IMR-90 (cell line): Measurements from ENCODE around the gene ZNF341. TPM values are rescaled to one million over a fixed set of nuclear protein-coding genes. Genes with fewer than 3 reads are reported as not detected.

ENCODE experiments used
- ATAC-seq: fragments of 200-7000 bp; cut with Tn5 transposase; 2 replicates; pipeline ENCODE4 v1.9.1; 2020; ENCODE audit warnings: low read depth, mild to moderate bottlenecking, moderate library complexity
- BruUV-seq: library from RNA; stranded (reverse); fragments of 400-500 nt; replicated peaks from 2 replicates; lab custom pipeline; 2021; lab: Mats Ljungman, UMichigan
- CTCF ChIA-PET: fragments of 300-600 bp; formaldehyde crosslinking; extraction: SDS; loops from one replicate; lab custom pipeline; 2021; ENCODE audit warnings: antibody characterized with exemption; lab: Yijun Ruan, JAX
- POLR2A ChIA-PET: fragments of 300-600 bp; sonication (Branson Sonifier 250); formaldehyde crosslinking; loops from one replicate; lab custom pipeline; 2022; ENCODE audit warnings: antibody characterized with exemption; ENCODE audit not compliant: unreplicated experiment; lab: Charles Lee
- DNase-seq: peaks from one replicate; pipeline ENCODE4 v3.0.0; 2013
- H2AFZ ChIP-seq: replicated peaks from 2 replicates; pipeline ENCODE3; 2013; ENCODE audit warnings: low read length, mild to moderate bottlenecking; ENCODE audit not compliant: poor library complexity
- H2AK5ac ChIP-seq: 2 replicates; pipeline ENCODE4 v1.6.1; 2013; ENCODE audit warnings: low read depth, low read length, inconsistent platforms
- H2AK9ac ChIP-seq: replicated peaks from 2 replicates; pipeline ENCODE3; 2013; ENCODE audit warnings: mild to moderate bottlenecking, low read depth, low read length, moderate library complexity; ENCODE audit not compliant: poor library complexity
- H2BK120ac ChIP-seq: 2 replicates; pipeline ENCODE4 v1.6.1; 2013; ENCODE audit warnings: low read depth, low read length, inconsistent platforms
- H2BK15ac ChIP-seq: 3 replicates; pipeline ENCODE4 v1.6.1; 2013; ENCODE audit warnings: low read depth, low read length, inconsistent platforms
- H2BK20ac ChIP-seq: 2 replicates; pipeline ENCODE4 v1.6.1; 2013; ENCODE audit warnings: low read depth, mild to moderate bottlenecking, inconsistent platforms, low read length, moderate library complexity
- H2BK5ac ChIP-seq: 2 replicates; pipeline ENCODE4 v1.6.1; 2013; ENCODE audit warnings: mild to moderate bottlenecking, low read depth, low read length, inconsistent platforms; ENCODE audit not compliant: poor library complexity, severe bottlenecking
- H3K14ac ChIP-seq: replicated peaks from 2 replicates; pipeline ENCODE4 v1.6.1; 2013; ENCODE audit warnings: low read depth, low read length, inconsistent platforms
- H3K18ac ChIP-seq: 2 replicates; pipeline ENCODE4 v1.6.1; 2013; ENCODE audit warnings: low read depth, low read length, control low read depth
- H3K23ac ChIP-seq: 2 replicates; pipeline ENCODE4 v1.6.1; 2013; ENCODE audit warnings: low read depth, low read length, inconsistent platforms
- H3K27ac ChIP-seq: 2 replicates; pipeline ENCODE4 v1.5.1; 2013; ENCODE audit warnings: mild to moderate bottlenecking, control low read depth, low read length; ENCODE audit not compliant: insufficient read depth
- H3K27me3 ChIP-seq: 2 replicates; pipeline ENCODE4 v1.6.1; 2013; ENCODE audit warnings: low read length; ENCODE audit not compliant: control insufficient read depth, insufficient read depth
- H3K36me3 ChIP-seq: 2 replicates; pipeline ENCODE4 v1.6.1; 2013; ENCODE audit warnings: low read length, mixed read lengths; ENCODE audit not compliant: control insufficient read depth, insufficient read depth
- H3K4ac ChIP-seq: 2 replicates; pipeline ENCODE4 v1.6.1; 2013; ENCODE audit warnings: low read depth, low read length, inconsistent platforms
- H3K4me1 ChIP-seq: 2 replicates; pipeline ENCODE4 v1.6.1; 2013; ENCODE audit warnings: low read length, mixed read lengths; ENCODE audit not compliant: control insufficient read depth, insufficient read depth
- H3K4me2 ChIP-seq: 2 replicates; pipeline ENCODE4 v1.6.1; 2013; ENCODE audit warnings: low read depth, mild to moderate bottlenecking, control low read depth, low read length, moderate library complexity
- H3K4me3 ChIP-seq: 2 replicates; pipeline ENCODE4 v1.5.1; 2013; ENCODE audit warnings: low read depth, mild to moderate bottlenecking, control low read depth, low read length, moderate library complexity; ENCODE audit not compliant: insufficient read depth
- H3K56ac ChIP-seq: 2 replicates; pipeline ENCODE4 v1.6.1; 2013; ENCODE audit warnings: low read length, inconsistent platforms; ENCODE audit not compliant: insufficient read depth; ENCODE audit errors: extremely low read depth
- H3K79me1 ChIP-seq, 2 experiments: 2 replicates each; pipeline ENCODE4 v1.6.1; 2013; ENCODE audit warnings: low read length in 2 of 2, inconsistent platforms in 1 of 2, low read depth in 1 of 2
- H3K9ac ChIP-seq: 2 replicates; pipeline ENCODE4 v1.6.1; 2013; ENCODE audit warnings: low read depth, low read length, control low read depth
- H3K9me1 ChIP-seq: 2 replicates; pipeline ENCODE4 v1.6.1; 2013; ENCODE audit warnings: low read length, inconsistent platforms; ENCODE audit not compliant: insufficient read depth
- H3K9me3 ChIP-seq: 2 replicates; pipeline ENCODE4 v1.6.1; 2013; ENCODE audit warnings: low read length; ENCODE audit not compliant: control insufficient read depth, insufficient read depth
- H4K20me1 ChIP-seq: 2 replicates; pipeline ENCODE4 v1.6.1; 2013; ENCODE audit warnings: low read length, inconsistent platforms; ENCODE audit not compliant: insufficient read depth
- H4K5ac ChIP-seq: 2 replicates; pipeline ENCODE4 v1.6.1; 2013; ENCODE audit warnings: mild to moderate bottlenecking, low read depth, low read length, control low read depth
- H4K8ac ChIP-seq, 2 experiments: 2 replicates each; pipeline ENCODE4 v1.6.1; 2013; ENCODE audit warnings: low read depth in 2 of 2, low read length in 2 of 2, control low read depth in 1 of 2, inconsistent platforms in 1 of 2
- H4K91ac ChIP-seq: 2 replicates; pipeline ENCODE4 v1.6.1; 2013; ENCODE audit warnings: low read depth, low read length, inconsistent platforms; ENCODE audit not compliant: insufficient read depth
- MAFK ChIP-seq: IDR thresholded peaks from 2 replicates; pipeline ENCODE4 v1.6.1; 2012; ENCODE audit warnings: low read depth, low read length, improper control_type of control experiment
- WGBS, 2 experiments: methylation state at CpG; one replicate each; pipeline versions ENCODE4 v1.1.5 to v1.1.7; 2013; ENCODE audit warnings: missing lambda C conversion rate in 2 of 2; ENCODE audit not compliant: insufficient read length in 1 of 2; ENCODE audit errors: extremely low coverage in 2 of 2; 5-methylcytosine and 5-hydroxymethylcytosine counted together
- dilution Hi-C: fragments of 300-500 bp; cut with HindIII; formaldehyde crosslinking; loops from one replicate; pipeline ENCODE4 v1.14.3; 2018; ENCODE audit warnings: low sequenced_read_pairs; ENCODE audit not compliant: unreplicated experiment
- in situ Hi-C: fragments of 300-500 bp; cut with MboI; formaldehyde crosslinking; loops from 3 replicates; pipeline ENCODE4 v1.14.3; 2019; ENCODE audit warnings: low sequenced_read_pairs, inconsistent platforms, mixed read lengths
- intact Hi-C: fragments of 100-400 bp; cut with micrococcal nuclease; formaldehyde crosslinking; loops from 2 replicates; pipeline ENCODE4 v1.10.0; 2022
- polyA plus RNA-seq, 3 experiments: library from polyadenylated mRNA; depleted of rRNA; stranded (reverse); fragments of >200 nt; gene quantifications; 2 replicates each; pipeline ENCODE4 v1.2.3, GENCODE V29; 2012; ENCODE audit warnings: low replicate concordance in 1 of 3
- total RNA-seq: library from RNA; depleted of rRNA; stranded (reverse); fragments of >200 nt; gene quantifications from 2 replicates; pipeline ENCODE4 v1.2.3, GENCODE V29; 2012
- TF ChIP-seq, protein P1 (sequence below): conservative IDR thresholded peaks from 2 replicates; pipeline ENCODE4 v1.5.1; 2012; ENCODE audit warnings: mild to moderate bottlenecking, low read depth, low read length, improper control_type of control experiment

The ZNF341 gene
- total and polyA plus RNA-seq, 2 of the 4 experiments (the other 2 are of a cell fraction), result 1.1 to 3.4 TPM

DNA sequence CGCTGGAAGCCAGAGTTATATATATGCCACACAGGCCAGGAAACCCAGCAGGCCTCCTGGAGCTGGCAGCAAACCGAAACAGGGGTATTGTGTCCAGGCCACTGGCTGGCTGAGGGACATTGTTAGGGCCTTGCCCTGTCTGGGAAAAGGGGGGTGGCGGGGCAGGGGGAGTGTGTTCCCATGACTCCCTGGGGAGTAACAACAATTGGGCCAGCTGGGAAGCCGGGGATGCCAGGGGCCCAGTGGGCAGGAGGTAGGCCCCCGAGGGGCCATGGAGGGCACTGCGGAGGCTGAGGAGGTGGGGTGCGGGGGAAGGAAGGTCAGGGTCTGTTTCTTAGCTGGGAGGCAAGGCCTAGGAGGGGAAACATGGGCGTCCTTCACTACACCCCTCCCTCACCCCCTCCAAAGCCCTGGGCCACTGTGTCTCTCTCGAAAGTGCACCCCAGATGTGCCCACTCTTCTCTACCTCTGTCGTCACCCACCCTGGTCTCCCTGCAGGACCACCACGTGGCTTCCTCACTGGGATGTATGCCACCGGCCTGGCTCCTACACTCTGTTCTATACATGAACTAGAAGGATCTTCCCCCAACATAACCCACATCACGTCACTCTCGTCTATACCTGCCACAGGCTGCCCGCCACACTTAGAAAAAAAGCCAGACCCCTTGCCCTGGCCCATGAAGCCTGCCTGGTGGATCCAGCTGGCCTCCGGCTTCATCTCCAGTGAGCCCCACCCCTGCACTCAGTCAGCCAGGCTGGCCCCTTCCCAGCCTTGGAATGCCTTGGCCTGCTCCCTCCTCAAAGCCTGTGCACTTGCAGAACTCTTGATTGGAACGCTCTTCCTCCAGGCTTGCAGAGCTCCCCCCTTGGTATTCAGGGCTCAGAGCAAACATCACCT lies 37.8 kb upstream of the ZNF341 start:
- CTCF ChIA-PET, result interaction anchor here (0.8 kb wide), 1 partner anchor 12 kb away, joined by 3 read pairs; no protein-coding TSS in a partner anchor

More for the DNA sequence above, 37.8 kb upstream of the ZNF341 start:
- DNase-seq, result no peak
- Histone ChIP-seq H3K4me3 (no peak overlapping the region), H2AK9ac (no peak overlapping the region), H2BK5ac (no peak overlapping the region), H4K8ac (no peak overlapping the region), H3K18ac (no peak overlapping the region), H4K5ac (no peak overlapping the region), H3K9me1 (0 out of 2 replicates have a peak, but pooled peaks cover 2% of the 10 kb centered on the region), H3K79me1 (no peaks in the 10 kb centered on the region), H3K14ac (no peak overlapping the region), H4K91ac (no peak overlapping the region), H2BK20ac (no peak overlapping the region), H3K27ac (no peak overlapping the region), H3K9me3 (no peaks in the 10 kb centered on the region), H2BK120ac (no peak overlapping the region), H3K27me3 (no peaks in the 10 kb centered on the region), H2BK15ac (no peak overlapping the region), H3K23ac (no peak overlapping the region), H3K9ac (no peak overlapping the region), H3K4ac (no peak overlapping the region), H2AK5ac (no peak overlapping the region), H3K4me1 (no peaks in the 10 kb centered on the region), H2AFZ (no peak overlapping the region), H3K4me2 (no peak overlapping the region), H3K36me3 (no peaks in the 10 kb centered on the region), H4K20me1 (no peaks in the 10 kb centered on the region), H3K56ac (no peak overlapping the region)
- in situ Hi-C loops, result no loop called here
- intact Hi-C loops, result no loop called here
- TF ChIP-seq, protein P1, sequence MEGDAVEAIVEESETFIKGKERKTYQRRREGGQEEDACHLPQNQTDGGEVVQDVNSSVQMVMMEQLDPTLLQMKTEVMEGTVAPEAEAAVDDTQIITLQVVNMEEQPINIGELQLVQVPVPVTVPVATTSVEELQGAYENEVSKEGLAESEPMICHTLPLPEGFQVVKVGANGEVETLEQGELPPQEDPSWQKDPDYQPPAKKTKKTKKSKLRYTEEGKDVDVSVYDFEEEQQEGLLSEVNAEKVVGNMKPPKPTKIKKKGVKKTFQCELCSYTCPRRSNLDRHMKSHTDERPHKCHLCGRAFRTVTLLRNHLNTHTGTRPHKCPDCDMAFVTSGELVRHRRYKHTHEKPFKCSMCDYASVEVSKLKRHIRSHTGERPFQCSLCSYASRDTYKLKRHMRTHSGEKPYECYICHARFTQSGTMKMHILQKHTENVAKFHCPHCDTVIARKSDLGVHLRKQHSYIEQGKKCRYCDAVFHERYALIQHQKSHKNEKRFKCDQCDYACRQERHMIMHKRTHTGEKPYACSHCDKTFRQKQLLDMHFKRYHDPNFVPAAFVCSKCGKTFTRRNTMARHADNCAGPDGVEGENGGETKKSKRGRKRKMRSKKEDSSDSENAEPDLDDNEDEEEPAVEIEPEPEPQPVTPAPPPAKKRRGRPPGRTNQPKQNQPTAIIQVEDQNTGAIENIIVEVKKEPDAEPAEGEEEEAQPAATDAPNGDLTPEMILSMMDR, result no peak
- TF ChIP-seq MAFK, result no peak
- peak; percentile 37; the same call in 1 of the 2 replicates for ATAC-seq
- WGBS, 2 experiments, result 70% methylated on average over 7 of the region's 17 CpGs; no CpG with 5 or more reads in 1 of the 2 experiments
- POLR2A ChIA-PET, result no interaction called here
- BruUV-seq, result no TSS peak
- dilution Hi-C loops, result no loop called here
